ENCODE results near the gene LRRC32. TPM values are rescaled to one million over a fixed set of nuclear protein-coding genes. Genes with fewer than 3 reads are reported as not detected.

LRRC32 gene
- total RNA-seq, 1 donor from 2014 or later = 66.3 TPM

GRCh38 chr11:76628408-76628947, 42.1 kb downstream of the LRRC32 start:
- intact Hi-C loops (cut with DNase I) = no loop called here
- Histone ChIP-seq H3K27ac (peak overlapping the region; percentile 90), H3K27me3 (no peaks in the 10 kb centered on the region), H3K4me1 (peaks cover 22% of the 10 kb centered on the region), H3K4me3 (no peak overlapping the region), H3K36me3 (no peaks in the 10 kb centered on the region), H3K9me3 (no peaks in the 10 kb centered on the region)
- no peak for TF ChIP-seq POLR2AphosphoS5 (IDR thresholded peaks at IDR 0.05; ENCODE audit: insufficient read depth in 1 of 2, low read depth in 1 of 2)
- TF ChIP-seq CTCF (IDR thresholded peaks at IDR 0.05) = no peak
- no peak for TF ChIP-seq POLR2A (IDR thresholded peaks at IDR 0.05)
- DNase-seq (ENCODE audit: extremely low spot score in 2 of 2) = peak in 1 of 2 donors; percentile 82

- H3K36me3 ChIP-seq = no peaks in the 10 kb centered on the region
- TF ChIP-seq POLR2AphosphoS5 (IDR thresholded peaks at IDR 0.05; ENCODE audit: insufficient read depth in 1 of 2, low read depth in 1 of 2) = no peak
- TF ChIP-seq CTCF (IDR thresholded peaks at IDR 0.05) = no peak
- TF ChIP-seq POLR2A (IDR thresholded peaks at IDR 0.05) = no peak
- no peak overlapping the region for H3K27ac ChIP-seq
- peaks cover 26% of the 10 kb centered on the region for H3K4me1 ChIP-seq
- peak in 1 of 2 donors; percentile 67 for DNase-seq (ENCODE audit: extremely low spot score in 2 of 2)
- H3K27me3 ChIP-seq = no peaks in the 10 kb centered on the region
- H3K4me3 ChIP-seq = no peak overlapping the region
- intact Hi-C loops (cut with DNase I) = no loop called here
- H3K9me3 ChIP-seq = no peaks in the 10 kb centered on the region
Observed at GRCh38 chr11:76627606-76628005, 42.9 kb downstream of the LRRC32 start.

- H3K36me3 ChIP-seq = no peaks in the 10 kb centered on the region
- H3K27ac ChIP-seq = no peak overlapping the region
- no peak overlapping the region for H3K4me3 ChIP-seq
- DNase-seq (ENCODE audit: extremely low spot score in 2 of 2) = peak in 1 of 2 donors; percentile 84
- H3K27me3 ChIP-seq = no peaks in the 10 kb centered on the region
- H3K9me3 ChIP-seq = no peaks in the 10 kb centered on the region
- H3K4me1 ChIP-seq = peaks cover 30% of the 10 kb centered on the region
- TF ChIP-seq POLR2AphosphoS5 (IDR thresholded peaks at IDR 0.05; ENCODE audit: insufficient read depth in 1 of 2, low read depth in 1 of 2) = no peak
- intact Hi-C loops (cut with DNase I) = no loop called here
Observed at GRCh38 chr11:76626921-76627401, 43.6 kb downstream of the LRRC32 start.

- no peak overlapping the region for H3K4me3 ChIP-seq
- no peak for TF ChIP-seq POLR2A (IDR thresholded peaks at IDR 0.05)
- no peak for TF ChIP-seq CTCF (IDR thresholded peaks at IDR 0.05)
- TF ChIP-seq POLR2AphosphoS5 (IDR thresholded peaks at IDR 0.05; ENCODE audit: insufficient read depth in 1 of 2, low read depth in 1 of 2) = no peak
- DNase-seq (ENCODE audit: extremely low spot score in 2 of 2) = no peak
Observed at GRCh38 chr11:76626266-76626665, 44.3 kb downstream of the LRRC32 start.

GRCh38 chr11:76625472-76626186, 44.9 kb downstream of the LRRC32 start:
- no peak overlapping the region for H3K27ac ChIP-seq
- no peaks in the 10 kb centered on the region for H3K9me3 ChIP-seq
- peak in 1 of 2 donors; percentile 58 for DNase-seq (ENCODE audit: extremely low spot score in 2 of 2)
- peaks cover 33% of the 10 kb centered on the region for H3K4me1 ChIP-seq
- intact Hi-C loops (cut with DNase I) = no loop called here
- H3K36me3 ChIP-seq = no peaks in the 10 kb centered on the region
- no peak for TF ChIP-seq POLR2AphosphoS5 (IDR thresholded peaks at IDR 0.05; ENCODE audit: insufficient read depth in 1 of 2, low read depth in 1 of 2)
- TF ChIP-seq POLR2A (IDR thresholded peaks at IDR 0.05) = no peak
- no peak for TF ChIP-seq CTCF (IDR thresholded peaks at IDR 0.05)
- no peak overlapping the region for H3K4me3 ChIP-seq
- H3K27me3 ChIP-seq = no peaks in the 10 kb centered on the region

More at GRCh38 chr11:76626266-76626665, 44.3 kb downstream of the LRRC32 start:
- intact Hi-C loops (cut with DNase I) = no loop called here
- no peaks in the 10 kb centered on the region for H3K9me3 ChIP-seq
- no peaks in the 10 kb centered on the region for H3K36me3 ChIP-seq
- H3K27ac ChIP-seq = no peak overlapping the region
- no peaks in the 10 kb centered on the region for H3K27me3 ChIP-seq
- H3K4me1 ChIP-seq = peaks cover 36% of the 10 kb centered on the region

All from vagina (tissue), 2 donors.